NCI-H82 (cell line): ENCODE results near the gene TBC1D22B.

Experiments
- DNase-seq: peaks from one replicate; lab custom pipeline; 2025; lab: John Stamatoyannopoulos, UW

TBC1D22B gene

GRCh38 chr6:37357288-37357687 is 99.7 kb downstream of the TBC1D22B start:
- DNase-seq = no peak

- DNase-seq = no peak
Measured at GRCh38 chr6:37357860-37358259, 100.3 kb downstream of the TBC1D22B start.

GRCh38 chr6:37359039-37359438 is 101.5 kb downstream of the TBC1D22B start:
- DNase-seq = no peak

GRCh38 chr6:37362101-37362828 is 104.7 kb downstream of the TBC1D22B start:
- peak; percentile 95 for DNase-seq

- peak; percentile 30 for DNase-seq
Measured at GRCh38 chr6:37365791-37366190, 108.2 kb downstream of the TBC1D22B start.

GRCh38 chr6:37366910-37367309 is 109.3 kb downstream of the TBC1D22B start:
- DNase-seq = peak; percentile 47

- no peak for DNase-seq
Measured at GRCh38 chr6:37368961-37369320, 111.4 kb downstream of the TBC1D22B start.

GRCh38 chr6:37369321-37370201 is 112.0 kb downstream of the TBC1D22B start:
- DNase-seq = no peak

- DNase-seq = no peak
Measured at GRCh38 chr6:37371154-37372083, 113.8 kb downstream of the TBC1D22B start.

- DNase-seq = no peak
Measured at GRCh38 chr6:37372116-37372515, 114.5 kb downstream of the TBC1D22B start.

- DNase-seq = no peak
Measured at GRCh38 chr6:37373822-37374471, 116.4 kb downstream of the TBC1D22B start.

- DNase-seq = no peak
Measured at GRCh38 chr6:37375376-37375775, 117.8 kb downstream of the TBC1D22B start.

- no peak for DNase-seq
Measured at GRCh38 chr6:37376078-37376743, 118.6 kb downstream of the TBC1D22B start.

- peak; percentile 86 for DNase-seq
Measured at GRCh38 chr6:37381579-37381978, 124.0 kb downstream of the TBC1D22B start.
